ENCODE results near the gene PDE4D. TPM values are rescaled to one million over a fixed set of nuclear protein-coding genes. Genes with fewer than 3 reads are reported as not detected.
"Not testable (repeated sequence)": the region's sequence is repeated elsewhere in the genome, so short reads cannot be mapped to it uniquely, and the experiment has no call there.

Gene PDE4D
- total and polyA plus RNA-seq, 8 donors: 1.5 to 7.1 (median 3.1) TPM

- no peaks in the 10 kb centered on the region for H3K27me3 ChIP-seq
- WGBS, 2 donors: 94 to 96% methylated on average over 3 of the region's 3 CpGs
- no peak overlapping the region for H3K27ac ChIP-seq
- H3K9me3 ChIP-seq: no peaks in the 10 kb centered on the region
- no peak for DNase-seq
- no peak for FAIRE-seq
- H3K36me3 ChIP-seq: no peaks in the 10 kb centered on the region
- TF ChIP-seq CTCF (IDR thresholded peaks at IDR 0.05): no peak
- intact Hi-C loops (cut with DNase I): no loop called here
- no peak overlapping the region for H3K4me3 ChIP-seq
- H3K4me1 ChIP-seq: no peaks in the 10 kb centered on the region
- ATAC-seq: no peak
Observed at GRCh38 chr5:59312223-59312622, 581.3 kb downstream of the PDE4D start.

GRCh38 chr5:59308685-59309084, 584.8 kb downstream of the PDE4D start:
- H3K4me3 ChIP-seq; H3K27ac ChIP-seq; DNase-seq; ATAC-seq; H3K36me3 ChIP-seq; H3K9me3 ChIP-seq; intact Hi-C loops (cut with DNase I); FAIRE-seq; H3K27me3 ChIP-seq; H3K4me1 ChIP-seq: not testable (repeated sequence)
- WGBS, 2 donors: 86 to 88% methylated on average over 2 of the region's 2 CpGs

- 67 to 70% methylated on average over 3 of the region's 3 CpGs for WGBS, 2 donors
- DNase-seq; H3K36me3 ChIP-seq; H3K27me3 ChIP-seq; H3K4me1 ChIP-seq; H3K4me3 ChIP-seq; FAIRE-seq; H3K9me3 ChIP-seq; H3K27ac ChIP-seq; intact Hi-C loops (cut with DNase I); ATAC-seq: not testable (repeated sequence)
Observed at GRCh38 chr5:59303289-59303716, 590.2 kb downstream of the PDE4D start.

- ATAC-seq; H3K4me3 ChIP-seq; FAIRE-seq; H3K9me3 ChIP-seq; H3K36me3 ChIP-seq; H3K27ac ChIP-seq; H3K27me3 ChIP-seq; H3K4me1 ChIP-seq; intact Hi-C loops (cut with DNase I); DNase-seq: not testable (repeated sequence)
- 76 to 86% methylated on average over 1 of the region's 1 CpG for WGBS, 2 donors
Observed at GRCh38 chr5:59302509-59302908, 591.0 kb downstream of the PDE4D start.

GRCh38 chr5:59301727-59302126, 591.8 kb downstream of the PDE4D start:
- FAIRE-seq (no peak), ATAC-seq (no peak)
- TF ChIP-seq CTCF (IDR thresholded peaks at IDR 0.05): no peak

GRCh38 chr5:59300930-59301329, 592.6 kb downstream of the PDE4D start:
- ATAC-seq (no peak), DNase-seq (no peak), FAIRE-seq (no peak)
- Histone ChIP-seq H3K4me3 (no peak overlapping the region), H3K9me3 (no peaks in the 10 kb centered on the region), H3K27ac (no peak overlapping the region), H3K27me3 (no peaks in the 10 kb centered on the region), H3K4me1 (peaks cover 0 to 5% (median 0%) of the 10 kb centered on the region in 3 donors), H3K36me3 (no peaks in the 10 kb centered on the region)
- WGBS, 2 donors: 87 to 95% methylated on average over 1 of the region's 1 CpG
- intact Hi-C loops (cut with DNase I): no loop called here
- no peak for TF ChIP-seq CTCF (IDR thresholded peaks at IDR 0.05)

More at GRCh38 chr5:59301727-59302126, 591.8 kb downstream of the PDE4D start:
- Histone ChIP-seq H3K36me3 (no peaks in the 10 kb centered on the region), H3K27me3 (no peaks in the 10 kb centered on the region), H3K4me3 (no peak overlapping the region), H3K4me1 (no peaks in the 10 kb centered on the region), H3K27ac (no peak overlapping the region), H3K9me3 (no peaks in the 10 kb centered on the region)
- intact Hi-C loops (cut with DNase I): no loop called here
- no peak for DNase-seq
- WGBS, 2 donors: 83 to 85% methylated on average over 4 of the region's 4 CpGs

Data from pancreas (tissue), 10 donors.